DOHH2 (cell line): Measurements from ENCODE around the gene ABCD3.

ENCODE experiments used
- H3F3A ChIP-seq: fragments of 200-600 bp; sonication (generic), shearing (Covaris generic); 2 replicates; pipeline ENCODE4 v1.6.0; 2016; ENCODE audit warnings: antibody characterized with exemption, mild to moderate bottlenecking; ENCODE audit not compliant: control insufficient read depth, insufficient read depth
- H3K27ac ChIP-seq: fragments of 200-600 bp; sonication (generic); 2 replicates; pipeline ENCODE4 v1.5.1; 2014; ENCODE audit warnings: low read depth, mild to moderate bottlenecking, low read length, moderate library complexity
- H3K27me3 ChIP-seq: fragments of 200-600 bp; sonication (generic); 2 replicates; pipeline ENCODE4 v1.6.1; 2014; ENCODE audit warnings: mild to moderate bottlenecking, low read length, mixed read lengths; ENCODE audit not compliant: control insufficient read depth
- H3K36me3 ChIP-seq: fragments of 200-600 bp; sonication (generic); 2 replicates; pipeline ENCODE4 v1.6.1; 2014; ENCODE audit warnings: mild to moderate bottlenecking, low read length, moderate library complexity, mixed read lengths; ENCODE audit not compliant: control insufficient read depth
- H3K4me1 ChIP-seq: fragments of 200-600 bp; sonication (generic); 2 replicates; pipeline ENCODE4 v1.6.1; 2014; ENCODE audit warnings: mild to moderate bottlenecking, low read length, mixed read lengths; ENCODE audit not compliant: control insufficient read depth
- H3K4me2 ChIP-seq: fragments of 200-600 bp; sonication (generic); 2 replicates; pipeline ENCODE4 v1.6.0; 2014; ENCODE audit warnings: mild to moderate bottlenecking, low read length, moderate library complexity
- H3K4me3 ChIP-seq: fragments of 200-600 bp; sonication (generic); 2 replicates; pipeline ENCODE4 v1.5.1; 2014; ENCODE audit warnings: mild to moderate bottlenecking, low read length, mixed read lengths
- H3K79me2 ChIP-seq: fragments of 200-600 bp; sonication (generic); 2 replicates; pipeline ENCODE4 v1.6.1; 2014; ENCODE audit warnings: mild to moderate bottlenecking, low read length, mixed read lengths; ENCODE audit not compliant: control insufficient read depth
- H3K9me2 ChIP-seq: fragments of 200-600 bp; sonication (generic); replicated peaks from 2 replicates; pipeline ENCODE4 v1.6.1; 2014; ENCODE audit warnings: mild to moderate bottlenecking, low read length, mixed read lengths; ENCODE audit not compliant: control insufficient read depth
- H3K9me3 ChIP-seq: fragments of 200-600 bp; sonication (generic); 2 replicates; pipeline ENCODE4 v1.6.1; 2014; ENCODE audit warnings: antibody characterized with exemption, low read length, mixed read lengths; ENCODE audit not compliant: control insufficient read depth, insufficient read depth
- H4K20me1 ChIP-seq: fragments of 200-600 bp; sonication (generic); 2 replicates; pipeline ENCODE4 v1.6.0; 2014; ENCODE audit warnings: low read depth, mild to moderate bottlenecking, antibody characterized with exemption, low read length, moderate library complexity; ENCODE audit not compliant: control insufficient read depth, insufficient read depth
- CTCF ChIP-seq: fragments of 200-600 bp; sonication (generic); IDR thresholded peaks from one replicate; pipeline ENCODE4 v1.5.1; 2014; ENCODE audit warnings: antibody characterized with exemption, mild to moderate bottlenecking, low read depth, low read length; ENCODE audit not compliant: poor library complexity, severe bottlenecking
- EZH2phosphoT487 ChIP-seq: fragments of 200-600 bp; sonication (generic); IDR thresholded peaks from 2 replicates; pipeline ENCODE4 v1.6.1; 2017; ENCODE audit warnings: borderline replicate concordance, mild to moderate bottlenecking, antibody characterized with exemption, low read length, moderate library complexity, mixed read lengths

Gene ABCD3

GRCh38 chr1:94540440-94541245, 122.5 kb downstream of the ABCD3 start:
- TF ChIP-seq CTCF: no peak
- TF ChIP-seq EZH2phosphoT487: no peak
- Histone ChIP-seq H3K4me3 (no peak overlapping the region), H3K27me3 (no peaks in the 10 kb centered on the region; the same call in 1 of the 2 replicates), H3K9me2 (no peaks in the 10 kb centered on the region), H3F3A (no peaks in the 10 kb centered on the region), H4K20me1 (no peaks in the 10 kb centered on the region), H3K27ac (no peak overlapping the region), H3K79me2 (no peaks in the 10 kb centered on the region), H3K9me3 (no peaks in the 10 kb centered on the region), H3K4me1 (no peaks in the 10 kb centered on the region), H3K4me2 (no peak overlapping the region), H3K36me3 (no peaks in the 10 kb centered on the region)

- no peaks in the 10 kb centered on the region for H3K4me1 ChIP-seq
- H3F3A ChIP-seq: no peaks in the 10 kb centered on the region
- H3K27ac ChIP-seq: no peak within 1 kb of the TSS
- no peaks in the 10 kb centered on the region for H3K36me3 ChIP-seq
- H3K79me2 ChIP-seq: no peaks in the 10 kb centered on the region
- no peaks in the 10 kb centered on the region for H4K20me1 ChIP-seq
- TF ChIP-seq EZH2phosphoT487 (no peak), CTCF (no peak)
- no peaks in the 10 kb centered on the region; the same call in 1 of the 2 replicates for H3K27me3 ChIP-seq
- H3K9me2 ChIP-seq: no peaks in the 10 kb centered on the region
- no peak within 1 kb of the TSS for H3K4me3 ChIP-seq
- no peak within 1 kb of the TSS for H3K4me2 ChIP-seq
- H3K9me3 ChIP-seq: no peaks in the 10 kb centered on the region
Measured at GRCh38 chr1:94541246-94542087, 123.3 kb downstream of the ABCD3 start, which contains the start of gene F3. Gene F3, minus strand, starts transcription at chr1:94541759. Its CDS starts 123 bp downstream, at chr1:94541636.

GRCh38 chr1:94542088-94542870, 124.1 kb downstream of the ABCD3 start:
- H4K20me1 ChIP-seq: no peaks in the 10 kb centered on the region
- H3F3A ChIP-seq: no peaks in the 10 kb centered on the region
- no peaks in the 10 kb centered on the region for H3K79me2 ChIP-seq
- H3K4me3 ChIP-seq: no peak overlapping the region
- TF ChIP-seq EZH2phosphoT487 (no peak), CTCF (no peak)
- no peaks in the 10 kb centered on the region for H3K9me3 ChIP-seq
- H3K36me3 ChIP-seq: no peaks in the 10 kb centered on the region
- H3K27ac ChIP-seq: no peak overlapping the region
- no peaks in the 10 kb centered on the region for H3K9me2 ChIP-seq
- no peaks in the 10 kb centered on the region; the same call in 1 of the 2 replicates for H3K27me3 ChIP-seq
- H3K4me2 ChIP-seq: no peak overlapping the region
- H3K4me1 ChIP-seq: no peaks in the 10 kb centered on the region
